WERI-Rb-1 (cell line): ENCODE data around the gene KCNQ4.

ENCODE experiments used
- DNase-seq: peaks from one replicate; pipeline ENCODE4 v3.0.0-alpha.2; 2020
- H3K27ac ChIP-seq: fragments of 250-450 bp; sonication (Bioruptor Pico); 2 replicates; pipeline ENCODE4 v1.5.1; 2020; ENCODE audit warnings: mild to moderate bottlenecking, moderate library complexity
- H3K27me3 ChIP-seq: fragments of 250-450 bp; sonication (Bioruptor Pico); 2 replicates; pipeline ENCODE4 v1.5.1; 2021; ENCODE audit warnings: mild to moderate bottlenecking, low read depth, moderate library complexity; ENCODE audit not compliant: insufficient read depth, severe bottlenecking
- H3K36me3 ChIP-seq: fragments of 250-450 bp; sonication (Bioruptor Pico); 2 replicates; pipeline ENCODE4 v1.5.1; 2020; ENCODE audit warnings: mild to moderate bottlenecking, moderate library complexity
- H3K4me3 ChIP-seq: 2 replicates; pipeline ENCODE4 v1.5.1; 2011; ENCODE audit warnings: low read depth, mild to moderate bottlenecking, control low read depth, low read length
- H3K9me3 ChIP-seq: fragments of 250-450 bp; sonication (Bioruptor Pico); 2 replicates; pipeline ENCODE4 v1.5.1; 2021; ENCODE audit warnings: mild to moderate bottlenecking, moderate library complexity; ENCODE audit not compliant: severe bottlenecking
- TF ChIP-seq, protein P1 (sequence below): IDR thresholded peaks from 2 replicates; pipeline ENCODE4 v1.5.1; 2011; ENCODE audit warnings: low read depth, mild to moderate bottlenecking, control low read depth, inconsistent platforms, low read length

The KCNQ4 gene

DNA sequence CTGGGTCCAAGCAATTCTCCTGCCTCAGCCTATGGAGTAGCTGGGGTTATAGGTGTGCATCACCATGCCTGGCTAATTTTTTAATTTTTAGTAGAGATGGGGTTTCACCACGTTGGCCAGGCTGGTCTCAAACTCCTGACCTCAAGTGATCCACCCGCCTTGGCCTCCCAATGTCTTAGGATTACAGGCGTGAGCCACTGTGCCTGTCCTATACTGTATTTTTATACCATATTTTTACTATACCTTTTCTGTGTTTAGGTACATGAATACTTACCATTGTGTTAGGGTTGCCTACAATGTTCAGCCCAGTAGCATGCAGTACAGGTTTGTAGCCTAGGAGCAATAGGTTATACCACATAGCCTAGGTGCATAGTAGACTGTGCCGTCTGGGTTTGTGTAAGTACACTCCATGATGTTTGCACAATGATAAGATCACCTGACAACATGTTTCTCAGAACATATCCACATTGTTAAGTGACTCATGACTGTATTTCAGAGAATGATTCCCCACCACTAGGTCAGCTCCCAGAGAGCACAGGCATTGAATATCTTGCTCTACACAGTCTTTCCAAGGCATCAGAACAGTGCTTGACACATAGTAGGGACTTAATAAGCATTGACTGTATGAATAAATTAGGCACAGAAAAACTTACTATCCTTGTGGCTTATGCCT is 84.6 kb downstream of the KCNQ4 start:
- no peaks in the 10 kb centered on the region for H3K27me3 ChIP-seq
- TF ChIP-seq, protein P1, sequence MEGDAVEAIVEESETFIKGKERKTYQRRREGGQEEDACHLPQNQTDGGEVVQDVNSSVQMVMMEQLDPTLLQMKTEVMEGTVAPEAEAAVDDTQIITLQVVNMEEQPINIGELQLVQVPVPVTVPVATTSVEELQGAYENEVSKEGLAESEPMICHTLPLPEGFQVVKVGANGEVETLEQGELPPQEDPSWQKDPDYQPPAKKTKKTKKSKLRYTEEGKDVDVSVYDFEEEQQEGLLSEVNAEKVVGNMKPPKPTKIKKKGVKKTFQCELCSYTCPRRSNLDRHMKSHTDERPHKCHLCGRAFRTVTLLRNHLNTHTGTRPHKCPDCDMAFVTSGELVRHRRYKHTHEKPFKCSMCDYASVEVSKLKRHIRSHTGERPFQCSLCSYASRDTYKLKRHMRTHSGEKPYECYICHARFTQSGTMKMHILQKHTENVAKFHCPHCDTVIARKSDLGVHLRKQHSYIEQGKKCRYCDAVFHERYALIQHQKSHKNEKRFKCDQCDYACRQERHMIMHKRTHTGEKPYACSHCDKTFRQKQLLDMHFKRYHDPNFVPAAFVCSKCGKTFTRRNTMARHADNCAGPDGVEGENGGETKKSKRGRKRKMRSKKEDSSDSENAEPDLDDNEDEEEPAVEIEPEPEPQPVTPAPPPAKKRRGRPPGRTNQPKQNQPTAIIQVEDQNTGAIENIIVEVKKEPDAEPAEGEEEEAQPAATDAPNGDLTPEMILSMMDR: no peak
- H3K36me3 ChIP-seq: no peaks in the 10 kb centered on the region
- H3K27ac ChIP-seq: no peak overlapping the region
- DNase-seq: no peak
- no peaks in the 10 kb centered on the region for H3K9me3 ChIP-seq
- no peak overlapping the region for H3K4me3 ChIP-seq

DNA sequence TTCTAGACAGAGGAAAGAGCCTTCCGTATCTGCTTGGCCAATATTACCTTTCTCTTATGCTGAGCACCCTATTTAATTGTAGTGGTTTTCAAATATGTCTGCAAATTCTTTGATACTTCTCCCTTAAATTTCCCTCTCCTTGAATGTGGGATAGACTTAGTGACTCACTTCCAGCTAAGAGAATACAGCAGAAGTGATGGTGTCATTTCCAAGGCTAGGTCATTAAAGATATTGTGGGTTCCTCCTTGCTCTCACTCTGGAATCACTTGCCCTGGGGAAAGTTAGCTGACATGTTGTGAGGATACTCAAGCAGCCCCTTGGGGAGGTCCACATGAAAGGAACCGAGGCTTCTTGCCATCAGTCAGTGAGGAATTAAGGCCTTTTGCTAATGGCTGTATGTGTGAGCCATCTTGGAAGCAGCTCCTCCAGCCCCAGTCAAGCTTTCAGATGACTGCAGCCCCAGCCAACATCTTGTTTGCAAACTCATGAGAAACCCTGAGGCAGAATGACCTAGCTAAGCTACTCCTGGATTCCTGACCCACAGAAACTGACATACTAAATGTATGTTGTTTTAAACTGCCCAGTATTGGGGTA is 86.6 kb downstream of the KCNQ4 start:
- no peaks in the 10 kb centered on the region for H3K9me3 ChIP-seq
- no peak overlapping the region for H3K27ac ChIP-seq
- no peak overlapping the region for H3K4me3 ChIP-seq
- TF ChIP-seq, protein P1: no peak
- no peak for DNase-seq
- H3K27me3 ChIP-seq: no peaks in the 10 kb centered on the region
- H3K36me3 ChIP-seq: no peaks in the 10 kb centered on the region

DNA sequence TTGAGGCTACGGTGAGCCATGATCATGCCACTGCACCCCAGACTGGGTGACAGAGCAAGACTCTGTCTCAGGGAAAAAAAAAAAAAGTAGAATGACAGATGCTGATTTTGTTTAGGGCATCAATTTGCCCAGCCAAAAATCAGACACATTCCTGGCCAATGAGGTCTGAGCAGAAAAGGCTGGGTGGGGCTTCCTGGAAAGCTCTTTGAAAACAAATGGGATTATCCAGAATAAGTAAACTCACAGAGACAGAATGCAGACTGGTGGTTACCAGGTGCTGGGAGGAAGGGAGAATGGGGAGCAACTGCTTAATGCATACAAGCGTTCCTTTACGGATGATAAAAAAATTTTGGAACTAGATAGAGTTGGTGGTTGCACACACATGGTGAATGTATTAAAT is 88.7 kb downstream of the KCNQ4 start:
- Histone ChIP-seq H3K27ac (no peak overlapping the region), H3K36me3 (no peaks in the 10 kb centered on the region), H3K4me3 (no peak overlapping the region), H3K9me3 (no peaks in the 10 kb centered on the region), H3K27me3 (no peaks in the 10 kb centered on the region)
- no peak for DNase-seq
- TF ChIP-seq, protein P1: no peak

DNA sequence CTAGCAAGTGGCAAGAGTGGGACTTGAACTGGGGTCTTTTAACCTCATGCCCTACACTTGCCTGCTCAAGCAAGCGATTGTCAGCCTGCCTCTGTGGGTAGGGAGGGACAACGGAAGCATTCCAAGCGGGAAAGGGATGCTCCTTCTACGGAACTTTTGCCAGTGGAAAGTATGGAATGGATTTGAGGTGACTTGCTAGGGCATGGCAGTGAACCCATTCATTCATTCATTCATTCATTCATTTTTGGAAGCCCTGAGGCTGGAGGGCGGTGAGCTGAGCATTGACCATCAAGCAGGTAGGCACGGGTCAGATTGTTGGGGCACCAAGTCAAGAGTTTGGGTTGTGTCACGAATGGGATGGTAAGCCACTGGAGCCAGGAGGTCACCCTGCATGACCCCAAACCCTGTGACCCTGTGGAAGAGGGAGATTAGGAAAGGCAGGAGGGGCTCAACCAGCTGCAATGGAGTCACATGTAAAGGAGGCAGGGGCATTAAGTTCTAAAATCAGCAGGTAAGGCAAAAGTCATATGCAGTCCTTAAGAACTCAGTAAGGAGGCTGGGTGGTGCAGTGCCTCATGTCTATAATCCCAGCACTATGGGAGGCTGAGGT is 90.4 kb downstream of the KCNQ4 start:
- Histone ChIP-seq H3K27me3 (no peaks in the 10 kb centered on the region), H3K27ac (no peak overlapping the region)
- TF ChIP-seq, protein P1: no peak

GRCh38 chr1:40876436-40876761 is 92.8 kb downstream of the KCNQ4 start:
- TF ChIP-seq, protein P1: no peak
- no peak for DNase-seq
- Histone ChIP-seq H3K4me3 (no peak overlapping the region), H3K36me3 (no peaks in the 10 kb centered on the region), H3K27me3 (no peaks in the 10 kb centered on the region), H3K27ac (no peak overlapping the region), H3K9me3 (no peaks in the 10 kb centered on the region)

More for the DNA sequence above, 90.4 kb downstream of the KCNQ4 start:
- H3K4me3 ChIP-seq: no peak overlapping the region
- H3K9me3 ChIP-seq: no peaks in the 10 kb centered on the region
- H3K36me3 ChIP-seq: no peaks in the 10 kb centered on the region
- DNase-seq: no peak
